Heart right ventricle (tissue), 16 donors: ENCODE data around the gene SOX18. TPM values are rescaled to one million over a fixed set of nuclear protein-coding genes. Genes with fewer than 3 reads are reported as not detected.

ENCODE experiments used
- ATAC-seq, 8 donors: fragments of 200-7000 bp; cut with Tn5 transposase; one replicate each; pipeline ENCODE4 v1.9.1; 2020; ENCODE audit warnings: mild to moderate bottlenecking in 8 of 8, moderate library complexity in 8 of 8, moderate number of reproducible peaks in 1 of 8
- DNase-seq, 2 donors: peaks; one replicate each; pipeline ENCODE4 v3.0.0-alpha.2; 2020
- H3K27ac ChIP-seq, 10 donors: fragments of 200-600 bp; sonication (generic) in 2 of 10; one replicate each; pipeline versions ENCODE4 v1.5.0 to v1.8.0; 2020 to 2022; ENCODE audit warnings: mild to moderate bottlenecking in 3 of 10
- H3K27me3 ChIP-seq, 7 donors: fragments of 200-600 bp; one replicate each; pipeline ENCODE4 v1.8.0; 2021 to 2022; ENCODE audit warnings: mild to moderate bottlenecking in 2 of 7
- H3K36me3 ChIP-seq, 9 donors: fragments of 200-600 bp; sonication (generic) in 1 of 9; one replicate each; pipeline versions ENCODE4 v1.5.0 to v1.8.0; 2020 to 2022; ENCODE audit warnings: mild to moderate bottlenecking in 2 of 9
- H3K4me1 ChIP-seq, 9 donors: fragments of 200-600 bp; sonication (generic) in 1 of 9; one replicate each; pipeline versions ENCODE4 v1.5.0 to v1.8.0; 2020 to 2022; ENCODE audit warnings: mild to moderate bottlenecking in 4 of 9
- H3K4me3 ChIP-seq, 10 donors: fragments of 200-600 bp; sonication (generic) in 2 of 10; one replicate each; pipeline versions ENCODE4 v1.5.0 to v1.8.0; 2020 to 2022; ENCODE audit warnings: mild to moderate bottlenecking in 7 of 10, moderate library complexity in 2 of 10
- H3K9me3 ChIP-seq, 11 donors: fragments of 200-600 bp in 10 of 11; sonication (generic) in 2 of 11; one replicate each; pipeline versions ENCODE4 v1.5.0 to v1.8.0; 2013 to 2022; ENCODE audit warnings: mild to moderate bottlenecking in 2 of 11, control low read depth in 1 of 11, moderate library complexity in 1 of 11
- CTCF ChIP-seq, 9 donors: fragments of 200-600 bp; sonication (generic) in 2 of 9; IDR thresholded peaks; one replicate each; pipeline versions ENCODE4 v1.5.0 to v1.8.0; 2021 to 2022; ENCODE audit warnings: antibody characterized with exemption in 9 of 9, mild to moderate bottlenecking in 5 of 9, moderate library complexity in 1 of 9
- WGBS, 2 donors: extraction: QIAGEN DNeasy Blood & Tissue Kit; methylation state at CpG; one replicate each; pipeline ENCODE4 v1.1.7; 2013; ENCODE audit warnings: inconsistent platforms in 1 of 2; 5-methylcytosine and 5-hydroxymethylcytosine counted together
- intact Hi-C, 10 donors: fragments of 100-400 bp; cut with DNase I; formaldehyde crosslinking; loops; one replicate each; pipeline versions ENCODE4 v1.11.1 to v1.14.2; 2022
- polyA plus RNA-seq, 2 donors: library from polyadenylated mRNA; stranded (reverse); fragments of 200-250 nt; gene quantifications; one replicate each; pipeline ENCODE4 v1.2.3, GENCODE V29; 2013
- total RNA-seq, 10 donors: library from RNA; stranded (reverse); fragmentation: NEBNext Ultra II Directional in 3 of 10; extraction: Animal tissue kit (Norgen Biotek cat#: 25700) in 3 of 10; gene quantifications; one replicate each; pipeline versions ENCODE4 v1.2.1 to v1.2.4, GENCODE V29; 2021 to 2023
- donor health status: Arrhythmogenic right ventricular cardiomyopathy.
- donor health status: ischemic (EF 13 %, LVEDD 7.1; RV severe dilation, severe dysfunction).
- donor health status: healthy with polysubstance abuse.
- donor health status: DM: no; HTN: yes; CAD: no.
- donor health status: DM: no; HTN: no; CAD: no.
- donor health status: ischemic (EF 25% LVEDD 6.9; RV normal size, moderate dysfunction).
- donor health status: ischemic (EF 25% LVEDD 5.7; RV mildly dilated, moderate dysfunction).
- donor health status: healthy.
- donor health status: DM: yes; HTN: yes; CAD: no.
- donor health status: Ischemic cardiomyopathy.
- donor health status: ischemic (EF 35%, LVEDD 5.7; RV mildly dilated, moderate dysfunction).
- donor health status: nonischemic (EF 11% LVEDD 7.7; RV severe dilation, severe dysfunction).
- donor health status: DM: yes; HTN: yes; CAD: no.
- donor health status: PGD.
- donor health status: ischemic (EF 29% LVEDD 5.4; RV normal size, mild dysfunction).
- donor health status: nonischemic (EF 23%, LVEDD 6.1; RV moderate dilation, normal function).

Gene SOX18
- total and polyA plus RNA-seq, 12 donors, result 23.5 to 129 (median 51.9) TPM

DNA sequence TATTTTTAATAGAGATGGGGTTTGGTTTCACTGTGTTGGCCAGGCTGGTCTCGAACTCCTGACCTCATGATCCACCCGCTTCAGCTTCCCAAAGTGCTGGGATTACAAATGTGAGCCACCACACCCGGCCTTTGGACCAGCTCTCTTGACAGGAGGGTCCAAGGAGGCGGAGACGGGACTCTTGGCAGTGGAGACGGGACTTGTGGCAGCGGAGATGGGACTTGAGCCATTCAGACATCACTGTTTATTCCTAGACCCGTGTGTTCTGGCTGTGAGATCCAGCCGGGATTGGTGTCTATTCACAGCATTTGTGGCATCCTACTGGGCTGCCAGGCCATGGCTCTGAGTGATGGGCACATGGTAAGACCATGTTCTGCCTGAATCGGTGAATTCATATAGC lies 42.9 kb downstream of the SOX18 start:
- H3K27me3 ChIP-seq, result no peaks in the 10 kb centered on the region
- ATAC-seq, result no peak
- WGBS, 2 donors, result 83 to 84% methylated on average over 10 of the region's 10 CpGs
- no peak overlapping the region for H3K4me3 ChIP-seq
- no peak for DNase-seq
- no peak for TF ChIP-seq CTCF (IDR thresholded peaks at IDR 0.05)
- H3K9me3 ChIP-seq, result peaks cover 0 to 7% (median 0%) of the 10 kb centered on the region in 11 donors
- peaks cover 0 to 27% (median 0%) of the 10 kb centered on the region in 9 donors for H3K4me1 ChIP-seq
- peaks cover 0 to 95% (median 58%) of the 10 kb centered on the region in 9 donors for H3K36me3 ChIP-seq
- intact Hi-C loops, result no loop called here
- no peak overlapping the region for H3K27ac ChIP-seq

- Histone ChIP-seq H3K9me3 (peaks cover 0 to 7% (median 0%) of the 10 kb centered on the region in 11 donors), H3K36me3 (peaks cover 0 to 95% (median 56%) of the 10 kb centered on the region in 9 donors), H3K4me3 (no peak overlapping the region), H3K27ac (no peak overlapping the region), H3K27me3 (no peaks in the 10 kb centered on the region), H3K4me1 (peaks cover 0 to 27% (median 0%) of the 10 kb centered on the region in 9 donors)
- WGBS, 2 donors, result 81 to 82% methylated on average over 6 of the region's 6 CpGs
- no peak for DNase-seq
- intact Hi-C loops, result no loop called here
- no peak for TF ChIP-seq CTCF (IDR thresholded peaks at IDR 0.05)
- ATAC-seq, result no peak
Measured at GRCh38 chr20:64005394-64005793, 44.0 kb downstream of the SOX18 start.

DNA sequence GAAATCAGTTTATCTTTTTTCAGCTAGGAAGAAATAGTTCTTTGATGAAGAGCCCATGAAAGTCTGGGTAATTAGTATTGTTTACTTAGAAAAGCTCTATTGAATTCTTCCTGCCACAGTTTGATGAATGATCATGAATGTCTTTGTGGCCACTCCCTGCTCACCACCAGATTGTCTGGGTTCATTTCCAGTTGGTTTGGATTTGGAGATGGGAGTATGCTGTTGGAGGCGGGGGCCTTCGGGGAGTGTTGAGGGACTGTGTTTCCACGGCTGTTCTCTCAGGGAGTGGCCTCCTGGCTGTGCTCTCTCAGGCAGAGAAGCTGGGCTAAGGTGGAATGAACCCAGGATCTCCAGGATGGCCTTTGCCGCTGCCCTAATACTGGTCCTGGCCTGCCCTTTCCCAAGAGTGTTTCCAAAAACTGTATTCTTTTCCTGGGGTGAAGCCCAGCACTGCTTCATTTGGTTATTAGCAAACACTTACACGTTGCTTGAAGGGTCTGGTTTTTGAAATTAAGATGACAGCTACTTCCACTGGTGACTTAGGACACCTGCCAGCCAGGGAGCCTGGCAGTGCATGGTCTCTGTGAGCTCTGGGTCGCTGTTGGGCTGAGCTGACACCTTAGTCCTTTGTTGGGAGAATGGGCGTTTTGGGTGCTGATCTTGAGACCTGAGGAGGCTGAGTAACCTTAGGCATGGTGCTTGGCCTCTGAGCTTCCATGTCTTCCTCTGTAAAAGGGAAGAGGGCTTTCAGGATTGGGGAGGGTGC lies 45.3 kb downstream of the SOX18 start:
- DNase-seq (no peak), ATAC-seq (no peak)
- Histone ChIP-seq H3K27ac (no peak overlapping the region), H3K36me3 (peaks cover 0 to 95% (median 58%) of the 10 kb centered on the region in 9 donors), H3K27me3 (no peaks in the 10 kb centered on the region), H3K9me3 (peaks cover 0 to 7% (median 0%) of the 10 kb centered on the region in 11 donors), H3K4me3 (no peak overlapping the region), H3K4me1 (peaks cover 0 to 37% (median 0%) of the 10 kb centered on the region in 9 donors)
- no peak for TF ChIP-seq CTCF (IDR thresholded peaks at IDR 0.05)
- intact Hi-C loops, result no loop called here
- 81 to 85% methylated on average over 7 of the region's 7 CpGs for WGBS, 2 donors

- ATAC-seq, result no peak
- DNase-seq, result no peak
- no peak overlapping the region for H3K4me3 ChIP-seq
- no peaks in the 10 kb centered on the region for H3K27me3 ChIP-seq
- no peak overlapping the region for H3K27ac ChIP-seq
- 69 to 73% methylated on average over 11 of the region's 11 CpGs for WGBS, 2 donors
- peaks cover 0 to 27% (median 0%) of the 10 kb centered on the region in 9 donors for H3K4me1 ChIP-seq
- peaks cover 0 to 100% (median 65%) of the 10 kb centered on the region in 9 donors for H3K36me3 ChIP-seq
- TF ChIP-seq CTCF (IDR thresholded peaks at IDR 0.05), result no peak
- intact Hi-C loops, result no loop called here
- no peaks in the 10 kb centered on the region for H3K9me3 ChIP-seq
Measured at GRCh38 chr20:64001607-64002011, 47.8 kb downstream of the SOX18 start.
